ENCODE data around the gene GCNT1. TPM values are rescaled to one million over a fixed set of nuclear protein-coding genes. Genes with fewer than 3 reads are reported as not detected.

GCNT1 gene
- total RNA-seq, 2 experiments from 2014 or later, result 18.2 to 38.4 TPM

DNA sequence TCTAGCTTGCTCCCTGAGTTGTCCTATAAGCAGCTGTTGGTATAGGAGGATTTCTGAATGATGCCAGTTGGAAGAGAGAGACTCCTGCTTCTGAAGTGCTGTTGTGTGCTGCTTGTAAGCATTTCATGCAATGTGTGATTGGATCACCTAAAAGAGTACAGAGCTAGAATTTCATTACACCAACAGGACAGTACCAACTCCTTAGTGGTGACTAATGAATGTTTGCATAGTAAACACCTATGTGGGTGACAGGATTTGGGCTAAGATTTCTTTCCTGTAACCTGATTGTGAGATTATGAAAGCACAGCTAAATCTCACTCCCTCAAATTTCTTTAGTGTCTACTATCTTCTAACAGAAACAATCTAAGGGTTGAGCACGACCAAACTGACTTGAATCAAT is 67.0 kb downstream of the GCNT1 start:
- H3K36me3 ChIP-seq (ENCODE audit: insufficient read depth, low read length), result no peaks in the 10 kb centered on the region; the same call in 1 of the 2 replicates
- H3K9me3 ChIP-seq (ENCODE audit: low read length), result no peaks in the 10 kb centered on the region; the same call in 1 of the 2 replicates
- no peaks in the 10 kb centered on the region for H3K79me2 ChIP-seq (ENCODE audit: insufficient read depth, low read depth, low read length)
- H2AFZ ChIP-seq (ENCODE audit: low read length), result no peak overlapping the region
- no peaks in the 10 kb centered on the region for H4K20me1 ChIP-seq (ENCODE audit: insufficient read depth, low read length)
- TF ChIP-seq EZH2phosphoT487 (IDR thresholded peaks at IDR 0.05; ENCODE audit: borderline replicate concordance, low read depth, low read length) (no peak), CTCF (conservative IDR thresholded peaks at IDR 0.05; ENCODE audit: low read length) (no peak)
- no TSS peak for BruUV-seq (replicated peaks)
- H3K9me2 ChIP-seq (ENCODE audit: insufficient read depth, low read length), result no peaks in the 10 kb centered on the region
- peaks cover 3% of the 10 kb centered on the region for H3K4me1 ChIP-seq (ENCODE audit: insufficient read depth, low read length, poor library complexity, severe bottlenecking)
- ChIA-PET CTCF (ENCODE audit: unreplicated experiment) (interaction anchor here (0.7 kb wide), 1 partner anchor 60 kb away, joined by 3 read pairs; no protein-coding TSS in a partner anchor), POLR2A (interaction anchor here (1.0 to 1.4 kb wide), 5 partner anchors 8 to 102 kb away, joined by 3 to 6 read pairs (median 3); no protein-coding TSS in a partner anchor)
- no peak overlapping the region for H3K4me2 ChIP-seq (ENCODE audit: low read length)
- no peak for DNase-seq (ENCODE audit: low spot score)
- no peak overlapping the region for H3K27ac ChIP-seq (ENCODE audit: low read depth, low read length, poor library complexity, severe bottlenecking)
- intact Hi-C loops (cut with micrococcal nuclease; ENCODE audit: unreplicated experiment), result no loop called here
- H3K4me3 ChIP-seq (ENCODE audit: low read depth, low read length, poor library complexity, severe bottlenecking), result no peak overlapping the region

- BruUV-seq (replicated peaks), result no TSS peak
- H3K27ac ChIP-seq (ENCODE audit: low read depth, low read length, poor library complexity, severe bottlenecking), result no peak overlapping the region
- H2AFZ ChIP-seq (ENCODE audit: low read length), result no peak overlapping the region
- CTCF ChIA-PET (ENCODE audit: unreplicated experiment), result no interaction called here
- no peak overlapping the region for H3K4me3 ChIP-seq (ENCODE audit: low read depth, low read length, poor library complexity, severe bottlenecking)
- no peak for TF ChIP-seq CTCF (conservative IDR thresholded peaks at IDR 0.05; ENCODE audit: low read length)
- TF ChIP-seq EZH2phosphoT487 (IDR thresholded peaks at IDR 0.05; ENCODE audit: borderline replicate concordance, low read depth, low read length), result no peak
- no peaks in the 10 kb centered on the region for H3K4me1 ChIP-seq (ENCODE audit: insufficient read depth, low read length, poor library complexity, severe bottlenecking)
- H4K20me1 ChIP-seq (ENCODE audit: insufficient read depth, low read length), result no peaks in the 10 kb centered on the region
- POLR2A ChIA-PET, result interaction anchor here (0.6 kb wide), 1 partner anchor 1493 kb away, joined by 4 read pairs; no protein-coding TSS in a partner anchor
- no peak overlapping the region for H3K4me2 ChIP-seq (ENCODE audit: low read length)
- no peaks in the 10 kb centered on the region; the same call in 1 of the 2 replicates for H3K9me3 ChIP-seq (ENCODE audit: low read length)
- no peaks in the 10 kb centered on the region for H3K79me2 ChIP-seq (ENCODE audit: insufficient read depth, low read depth, low read length)
- DNase-seq (ENCODE audit: low spot score), result no peak
- no peaks in the 10 kb centered on the region for H3K9me2 ChIP-seq (ENCODE audit: insufficient read depth, low read length)
- intact Hi-C loops (cut with micrococcal nuclease; ENCODE audit: unreplicated experiment), result no loop called here
- no peaks in the 10 kb centered on the region; the same call in 1 of the 2 replicates for H3K36me3 ChIP-seq (ENCODE audit: insufficient read depth, low read length)
Measured at GRCh38 chr9:76528056-76528455, 69.1 kb downstream of the GCNT1 start.

DNA sequence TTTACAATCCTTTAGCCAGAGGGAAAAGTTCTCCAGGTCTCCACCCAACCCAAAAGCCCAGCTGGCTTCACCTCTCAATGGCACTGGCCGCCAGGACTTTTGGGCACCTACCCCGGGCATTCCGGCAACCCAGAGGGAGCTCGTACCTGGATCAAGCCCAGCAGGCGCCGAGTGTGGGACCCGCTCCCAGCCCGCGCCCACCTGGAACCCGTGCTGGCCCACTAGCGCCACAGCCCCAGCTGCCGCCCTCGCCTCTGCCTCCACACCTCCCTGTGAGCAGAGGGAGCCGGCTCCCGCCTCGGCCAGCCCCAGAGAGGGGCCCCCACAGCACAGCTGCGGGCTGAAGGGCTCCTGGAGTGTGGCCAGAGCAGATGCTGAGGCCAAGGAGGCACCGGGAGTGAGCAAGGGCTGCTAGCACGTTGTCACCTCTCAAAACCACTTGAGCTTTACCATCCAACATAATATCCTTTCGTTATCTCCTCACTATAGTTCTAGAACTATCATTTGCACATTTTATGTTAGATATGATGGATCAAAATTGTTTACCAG is 69.7 kb downstream of the GCNT1 start:
- intact Hi-C loops (cut with micrococcal nuclease; ENCODE audit: unreplicated experiment), result no loop called here
- no TSS peak for BruUV-seq (replicated peaks)
- ChIA-PET CTCF (ENCODE audit: unreplicated experiment) (no interaction called here), POLR2A (interaction anchor here (0.7 kb wide), 1 partner anchor 190 kb away, joined by 4 read pairs; no protein-coding TSS in a partner anchor)
- Histone ChIP-seq H3K4me3 (ENCODE audit: low read depth, low read length, poor library complexity, severe bottlenecking) (no peak overlapping the region), H3K9me2 (ENCODE audit: insufficient read depth, low read length) (no peaks in the 10 kb centered on the region), H3K36me3 (ENCODE audit: insufficient read depth, low read length) (no peaks in the 10 kb centered on the region; the same call in 1 of the 2 replicates), H3K4me1 (ENCODE audit: insufficient read depth, low read length, poor library complexity, severe bottlenecking) (no peaks in the 10 kb centered on the region), H4K20me1 (ENCODE audit: insufficient read depth, low read length) (no peaks in the 10 kb centered on the region), H2AFZ (ENCODE audit: low read length) (no peak overlapping the region), H3K9me3 (ENCODE audit: low read length) (no peaks in the 10 kb centered on the region; the same call in 1 of the 2 replicates), H3K27ac (ENCODE audit: low read depth, low read length, poor library complexity, severe bottlenecking) (no peak overlapping the region), H3K4me2 (ENCODE audit: low read length) (no peak overlapping the region), H3K79me2 (ENCODE audit: insufficient read depth, low read depth, low read length) (no peaks in the 10 kb centered on the region)
- TF ChIP-seq CTCF (conservative IDR thresholded peaks at IDR 0.05; ENCODE audit: low read length) (no peak), EZH2phosphoT487 (IDR thresholded peaks at IDR 0.05; ENCODE audit: borderline replicate concordance, low read depth, low read length) (no peak)
- no peak for DNase-seq (ENCODE audit: low spot score)
